ENCODE results near the gene KLC1. TPM values are rescaled to one million over a fixed set of nuclear protein-coding genes. Genes with fewer than 3 reads are reported as not detected.

KLC1 gene
- total RNA-seq, 1 donor from 2014 or later: 148 TPM

DNA sequence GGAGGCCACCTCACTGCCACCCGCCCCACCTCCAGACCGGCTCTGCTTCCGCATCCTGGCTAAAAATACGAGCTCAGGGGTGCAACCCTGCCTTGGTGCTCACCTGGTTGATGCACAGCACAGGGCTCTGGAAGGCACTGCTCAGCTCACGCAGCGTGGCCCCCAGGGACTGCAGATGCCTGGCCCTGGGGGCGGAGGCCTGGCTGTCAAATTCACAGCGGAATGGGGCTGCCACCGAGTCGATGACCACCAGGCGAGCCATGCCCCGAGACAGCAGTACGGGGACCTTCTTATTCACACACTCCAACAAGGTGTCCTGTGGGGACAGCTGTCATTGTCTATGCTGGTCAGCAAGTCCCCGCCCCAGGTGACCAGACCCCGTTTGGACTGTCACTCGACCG is 70.2 kb downstream of the KLC1 start:
- no peak overlapping the region for H3K27ac Mint-ChIP-seq
- DNase-seq (ENCODE audit: low spot score): no peak
- H3K4me1 Mint-ChIP-seq (ENCODE audit: low read depth): no peaks in the 10 kb centered on the region
- H3K9me3 Mint-ChIP-seq: no peaks in the 10 kb centered on the region
- H3K27me3 Mint-ChIP-seq (ENCODE audit: insufficient read depth): no peaks in the 10 kb centered on the region
- intact Hi-C loops (cut with micrococcal nuclease): no loop called here
- H3K4me3 Mint-ChIP-seq: no peak overlapping the region
- H3K36me3 Mint-ChIP-seq (ENCODE audit: low read depth): peaks cover 16% of the 10 kb centered on the region

GRCh38 chr14:103699901-103700752 is 71.1 kb downstream of the KLC1 start:
- no peaks in the 10 kb centered on the region for H3K9me3 Mint-ChIP-seq
- no peaks in the 10 kb centered on the region for H3K27me3 Mint-ChIP-seq (ENCODE audit: insufficient read depth)
- intact Hi-C loops (cut with micrococcal nuclease): no loop called here
- peaks cover 18% of the 10 kb centered on the region for H3K36me3 Mint-ChIP-seq (ENCODE audit: low read depth)
- no peak overlapping the region for H3K4me3 Mint-ChIP-seq
- peaks cover 6% of the 10 kb centered on the region for H3K4me1 Mint-ChIP-seq (ENCODE audit: low read depth)
- DNase-seq (ENCODE audit: low spot score): no peak
- no peak overlapping the region for H3K27ac Mint-ChIP-seq

DNA sequence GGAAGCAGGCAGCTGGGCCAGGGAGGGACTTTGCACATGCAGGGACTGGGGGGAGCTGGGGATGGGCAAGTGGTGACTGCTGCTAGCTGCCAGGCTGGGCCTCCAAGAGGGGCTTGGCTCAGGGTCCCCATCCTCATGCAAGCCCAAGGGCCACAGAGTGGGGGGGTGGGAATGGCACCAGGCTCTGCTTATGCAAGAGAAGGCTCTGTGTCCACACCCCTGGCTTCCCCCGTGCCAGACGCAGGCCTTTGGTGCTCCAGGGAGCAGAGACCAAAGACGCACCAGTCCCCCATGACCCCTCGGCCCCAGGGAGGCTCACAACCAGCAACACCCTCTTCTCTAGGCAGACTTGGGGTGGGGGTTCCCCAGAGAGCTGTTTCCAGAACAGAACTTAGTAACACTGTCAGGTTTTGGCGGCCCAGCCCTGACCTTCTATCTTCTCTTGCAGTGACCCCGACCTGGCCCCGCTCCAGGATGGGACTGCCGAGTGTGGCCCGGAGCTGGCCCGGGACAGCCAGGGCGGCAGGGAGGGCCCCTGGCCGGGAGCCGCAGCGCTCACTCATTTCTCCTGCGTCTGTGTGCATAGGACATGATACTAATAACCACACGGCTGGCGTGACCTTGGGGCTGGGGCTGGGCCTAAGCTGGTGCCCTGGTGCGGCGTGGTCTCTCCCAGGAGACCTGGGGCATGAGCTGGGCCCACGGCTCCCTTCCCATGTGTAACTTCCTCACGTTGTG is 71.9 kb downstream of the KLC1 start:
- no peak overlapping the region for H3K27ac Mint-ChIP-seq

DNA sequence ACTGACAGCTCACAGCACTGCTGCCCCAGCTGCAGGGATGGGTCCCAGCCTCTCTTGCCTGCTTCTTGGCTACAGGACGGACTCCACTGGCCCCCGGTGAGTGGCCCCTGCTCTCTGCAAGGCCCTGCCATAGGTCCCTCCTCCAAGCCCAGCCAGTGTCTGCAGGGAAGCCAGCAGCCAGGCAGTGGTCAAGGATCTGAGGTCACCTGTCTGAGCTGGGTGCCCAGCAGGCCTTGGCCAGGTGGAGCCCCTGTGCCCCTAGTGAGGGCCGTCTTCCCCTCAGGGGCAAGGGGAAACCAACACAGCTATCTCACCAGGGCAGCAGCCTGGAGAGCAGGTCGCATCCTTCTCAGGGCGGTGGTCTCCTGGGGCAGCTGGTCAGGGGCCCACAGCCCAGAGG is 73.1 kb downstream of the KLC1 start:
- no peaks in the 10 kb centered on the region for H3K9me3 Mint-ChIP-seq
- H3K27ac Mint-ChIP-seq: no peak overlapping the region
- H3K4me1 Mint-ChIP-seq (ENCODE audit: low read depth): peaks cover 6% of the 10 kb centered on the region
- H3K27me3 Mint-ChIP-seq (ENCODE audit: insufficient read depth): no peaks in the 10 kb centered on the region
- intact Hi-C loops (cut with micrococcal nuclease): no loop called here
- H3K4me3 Mint-ChIP-seq: no peak overlapping the region
- DNase-seq (ENCODE audit: low spot score): no peak
- peaks cover 16% of the 10 kb centered on the region for H3K36me3 Mint-ChIP-seq (ENCODE audit: low read depth)

More for the DNA sequence above, 71.9 kb downstream of the KLC1 start:
- intact Hi-C loops (cut with micrococcal nuclease): no loop called here
- DNase-seq (ENCODE audit: low spot score): no peak
- Mint-ChIP-seq H3K9me3 (no peaks in the 10 kb centered on the region), H3K4me1 (ENCODE audit: low read depth) (peaks cover 6% of the 10 kb centered on the region), H3K4me3 (no peak overlapping the region), H3K27me3 (ENCODE audit: insufficient read depth) (no peaks in the 10 kb centered on the region), H3K36me3 (ENCODE audit: low read depth) (peaks cover 16% of the 10 kb centered on the region)

- intact Hi-C loops (cut with micrococcal nuclease): no loop called here
- Mint-ChIP-seq H3K27me3 (ENCODE audit: insufficient read depth) (no peaks in the 10 kb centered on the region), H3K4me1 (ENCODE audit: low read depth) (peaks cover 6% of the 10 kb centered on the region), H3K36me3 (ENCODE audit: low read depth) (peaks cover 16% of the 10 kb centered on the region), H3K4me3 (no peak overlapping the region), H3K27ac (peak overlapping the region; percentile 22), H3K9me3 (no peaks in the 10 kb centered on the region)
- DNase-seq (ENCODE audit: low spot score): no peak
Observed at GRCh38 chr14:103702497-103703432, 73.8 kb downstream of the KLC1 start.

GRCh38 chr14:103703433-103704385 is 74.7 kb downstream of the KLC1 start:
- Mint-ChIP-seq H3K9me3 (no peaks in the 10 kb centered on the region), H3K27ac (no peak overlapping the region), H3K4me1 (ENCODE audit: low read depth) (peaks cover 6% of the 10 kb centered on the region), H3K36me3 (ENCODE audit: low read depth) (peaks cover 19% of the 10 kb centered on the region), H3K27me3 (ENCODE audit: insufficient read depth) (no peaks in the 10 kb centered on the region), H3K4me3 (no peak overlapping the region)
- intact Hi-C loops (cut with micrococcal nuclease): no loop called here
- no peak for DNase-seq (ENCODE audit: low spot score)

DNA sequence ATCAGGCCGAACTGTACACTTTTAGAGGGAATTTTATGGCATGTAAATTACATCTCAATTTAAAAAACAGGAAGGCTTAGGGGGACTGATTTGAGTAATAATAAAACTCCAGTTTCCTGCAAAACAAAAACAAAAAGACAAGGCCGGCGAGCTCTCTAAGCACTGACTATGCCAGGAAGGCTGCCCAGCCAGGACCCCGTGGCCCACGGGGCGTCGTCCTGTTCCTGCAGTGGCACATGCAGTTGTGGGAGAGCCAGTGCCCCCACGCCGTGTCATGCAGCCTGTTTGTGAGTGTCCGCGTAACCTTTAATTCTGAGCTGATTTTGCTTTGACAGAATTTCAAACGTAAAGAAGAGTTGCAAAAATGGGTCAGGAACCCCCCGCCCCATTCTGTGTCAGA is 75.7 kb downstream of the KLC1 start:
- H3K9me3 Mint-ChIP-seq: no peaks in the 10 kb centered on the region
- no peak overlapping the region for H3K4me3 Mint-ChIP-seq
- peak overlapping the region; percentile 71 for H3K27ac Mint-ChIP-seq
- peaks cover 6% of the 10 kb centered on the region for H3K4me1 Mint-ChIP-seq (ENCODE audit: low read depth)
- peaks cover 19% of the 10 kb centered on the region for H3K36me3 Mint-ChIP-seq (ENCODE audit: low read depth)
- H3K27me3 Mint-ChIP-seq (ENCODE audit: insufficient read depth): no peaks in the 10 kb centered on the region
- no peak for DNase-seq (ENCODE audit: low spot score)
- intact Hi-C loops (cut with micrococcal nuclease): no loop called here

- intact Hi-C loops (cut with micrococcal nuclease): no loop called here
- no peak overlapping the region for H3K27ac Mint-ChIP-seq
- peaks cover 19% of the 10 kb centered on the region for H3K36me3 Mint-ChIP-seq (ENCODE audit: low read depth)
- peaks cover 6% of the 10 kb centered on the region for H3K4me1 Mint-ChIP-seq (ENCODE audit: low read depth)
- H3K4me3 Mint-ChIP-seq: no peak overlapping the region
- no peaks in the 10 kb centered on the region for H3K27me3 Mint-ChIP-seq (ENCODE audit: insufficient read depth)
- DNase-seq (ENCODE audit: low spot score): no peak
- no peaks in the 10 kb centered on the region for H3K9me3 Mint-ChIP-seq
Observed at GRCh38 chr14:103705118-103705503, 76.1 kb downstream of the KLC1 start.

DNA sequence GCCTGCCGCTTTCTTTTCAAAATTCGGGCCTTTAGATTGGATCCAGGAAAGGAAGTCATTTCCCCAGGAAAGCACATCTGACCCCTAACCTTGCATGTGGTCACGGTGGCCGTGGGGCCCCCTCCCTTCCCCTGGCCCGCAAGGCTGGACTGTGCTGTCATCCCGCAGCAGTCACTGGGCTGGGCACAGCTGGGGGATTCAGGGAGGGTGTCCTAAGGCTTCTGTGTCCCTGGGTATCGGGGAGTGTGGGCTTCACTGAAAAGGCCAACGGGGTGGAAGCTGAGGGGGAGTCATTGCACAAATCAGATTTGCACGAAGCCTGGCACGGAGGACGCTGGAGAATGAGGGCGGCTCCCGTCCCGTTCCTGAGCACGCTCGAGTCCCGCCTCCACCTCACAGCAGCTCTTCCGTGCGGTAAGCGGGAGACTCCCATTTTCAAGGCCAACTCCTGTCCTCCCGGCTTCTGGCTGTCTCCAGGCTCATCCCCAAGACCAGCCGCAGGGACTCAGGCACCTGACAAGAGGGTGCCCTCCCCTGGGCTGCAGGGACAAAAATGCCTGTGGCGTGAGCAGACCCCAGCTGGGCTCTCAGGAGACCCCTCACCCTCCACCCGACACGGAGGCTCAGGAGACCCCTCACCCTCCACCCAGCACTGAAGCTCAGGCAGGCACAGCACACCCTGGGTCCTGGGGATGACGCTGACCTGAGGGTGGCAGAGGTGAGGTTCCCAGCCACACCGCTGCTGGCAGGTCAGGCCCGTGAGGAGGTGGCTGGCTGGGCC is 76.7 kb downstream of the KLC1 start:
- Mint-ChIP-seq H3K4me1 (ENCODE audit: low read depth) (peaks cover 6% of the 10 kb centered on the region), H3K9me3 (no peaks in the 10 kb centered on the region), H3K27ac (no peak overlapping the region), H3K4me3 (no peak overlapping the region), H3K27me3 (ENCODE audit: insufficient read depth) (no peaks in the 10 kb centered on the region), H3K36me3 (ENCODE audit: low read depth) (peaks cover 19% of the 10 kb centered on the region)
- DNase-seq (ENCODE audit: low spot score): no peak
- intact Hi-C loops (cut with micrococcal nuclease): no loop called here

GRCh38 chr14:103706551-103707328 is 77.7 kb downstream of the KLC1 start:
- H3K4me1 Mint-ChIP-seq (ENCODE audit: low read depth): peaks cover 6% of the 10 kb centered on the region
- H3K27ac Mint-ChIP-seq: no peak overlapping the region
- H3K27me3 Mint-ChIP-seq (ENCODE audit: insufficient read depth): no peaks in the 10 kb centered on the region
- no peak for DNase-seq (ENCODE audit: low spot score)
- no peaks in the 10 kb centered on the region for H3K9me3 Mint-ChIP-seq
- H3K4me3 Mint-ChIP-seq: no peak overlapping the region
- peaks cover 19% of the 10 kb centered on the region for H3K36me3 Mint-ChIP-seq (ENCODE audit: low read depth)
- intact Hi-C loops (cut with micrococcal nuclease): no loop called here
